UCSD-AML1 (cell line): ENCODE data around the gene PGA4.

ENCODE experiments used
- DNase-seq: peaks from one replicate; lab custom pipeline; 2025; ENCODE audit not compliant: unreplicated experiment; lab: John Stamatoyannopoulos, UW

The PGA4 gene

DNA sequence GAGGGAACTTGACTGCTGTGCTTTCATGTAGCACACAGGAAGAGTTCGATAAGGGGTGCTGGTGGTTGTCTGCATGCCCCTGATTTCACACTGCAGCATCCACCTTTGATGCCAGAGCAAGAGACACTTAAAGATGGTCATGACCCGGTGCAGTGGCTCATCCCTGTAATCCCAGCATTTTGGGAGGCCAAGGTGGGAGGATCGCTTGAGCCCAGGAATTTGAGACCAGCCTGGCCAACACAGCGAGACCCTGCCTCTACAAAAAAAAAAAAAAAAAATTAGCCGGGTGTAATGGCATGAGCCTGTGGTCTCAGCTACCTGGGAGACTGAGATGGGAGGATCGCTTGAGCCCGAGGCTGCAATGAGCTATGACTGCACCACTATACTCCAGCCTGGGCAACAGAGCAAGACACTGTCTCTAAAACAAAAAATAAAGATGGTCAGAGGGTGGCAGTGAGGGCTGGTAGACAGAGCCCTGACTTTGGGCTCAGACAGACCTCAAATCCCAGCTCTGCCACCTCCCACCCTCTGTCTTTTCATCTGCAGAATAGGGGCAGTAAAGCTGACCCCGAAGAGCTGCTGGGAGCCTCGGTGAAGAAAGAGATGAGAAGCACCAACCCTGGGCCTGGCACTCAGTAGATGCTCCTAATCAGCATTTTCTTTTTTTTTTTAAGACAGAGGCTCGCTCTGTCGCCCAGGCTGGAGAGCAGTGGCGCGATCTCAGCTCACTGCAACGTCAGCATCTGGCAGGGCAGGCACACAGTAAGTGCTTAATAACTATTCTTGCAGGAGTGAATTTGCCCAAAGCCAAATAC lies 55.2 kb downstream of the PGA4 start:
- no peak for DNase-seq

- DNase-seq = no peak
Observed at GRCh38 chr11:61278001-61278470, 55.9 kb downstream of the PGA4 start.

GRCh38 chr11:61279934-61280659 lies 58.0 kb downstream of the PGA4 start:
- no peak for DNase-seq

DNA sequence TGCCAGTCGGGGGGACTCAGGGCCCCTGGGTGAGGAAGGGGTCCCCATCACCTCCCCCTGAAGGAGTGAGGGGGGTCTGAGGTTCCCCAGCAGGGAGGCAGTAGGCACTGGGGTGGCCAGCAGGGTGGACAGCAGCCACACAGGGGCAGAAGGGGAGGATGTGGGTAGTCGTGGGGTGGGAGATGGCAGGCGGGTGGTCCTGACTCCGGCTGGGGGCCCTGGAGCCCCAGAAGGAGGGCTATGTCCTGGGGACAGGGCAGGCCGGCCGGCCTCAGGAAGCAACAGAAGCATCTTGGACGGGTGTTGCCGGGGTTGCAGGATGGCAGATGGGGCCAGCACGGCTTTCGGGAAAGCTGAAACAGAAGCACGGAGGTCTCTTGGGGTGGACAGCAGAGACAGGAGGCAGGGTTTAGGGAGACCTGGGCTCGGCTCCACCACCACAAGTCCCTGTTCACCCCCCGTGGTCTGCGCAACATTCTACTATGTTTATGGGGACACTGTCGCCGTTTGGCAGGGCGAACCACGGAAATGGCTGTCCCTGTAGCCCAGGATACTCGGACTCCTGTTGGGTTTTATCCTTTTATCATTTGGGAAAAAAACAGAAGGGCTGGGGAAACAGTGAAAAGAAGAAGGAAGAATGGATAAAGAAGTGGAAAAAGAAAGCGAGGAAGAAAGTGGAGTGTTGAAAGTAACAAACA lies 58.9 kb downstream of the PGA4 start:
- DNase-seq = no peak
